ENCODE measurements around the gene MPL.

Gene MPL

DNA sequence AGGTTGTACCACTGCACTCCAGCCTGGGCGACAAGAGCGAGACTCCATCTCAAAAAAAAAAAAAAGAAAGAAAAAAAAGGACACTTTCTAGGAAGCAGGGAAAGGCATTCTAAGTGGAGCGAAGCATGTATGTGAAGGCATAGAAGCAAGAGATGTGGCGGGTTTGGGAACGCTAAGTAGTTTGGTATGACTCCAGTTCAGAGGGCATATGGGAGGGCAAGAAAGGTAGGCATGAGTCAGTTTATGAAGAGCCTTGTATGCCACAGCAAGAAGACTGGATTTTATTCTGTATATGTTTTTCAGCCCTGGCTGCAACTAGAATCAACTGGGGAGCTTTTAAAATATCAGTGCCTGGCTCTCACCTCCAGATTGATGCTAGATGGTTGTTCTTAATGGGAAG lies 34.6 kb downstream of the MPL start (continued):
- TF ChIP-seq ZFP3 (CRISPR knock-in tag; IDR thresholded peaks at IDR 0.05) (no peak), TOX (CRISPR knock-in tag; IDR thresholded peaks at IDR 0.05; ENCODE audit: borderline replicate concordance) (no peak), CSDC2 (CRISPR knock-in tag; IDR thresholded peaks at IDR 0.05) (no peak), ESRRG (CRISPR knock-in tag; IDR thresholded peaks at IDR 0.05) (no peak)

DNA sequence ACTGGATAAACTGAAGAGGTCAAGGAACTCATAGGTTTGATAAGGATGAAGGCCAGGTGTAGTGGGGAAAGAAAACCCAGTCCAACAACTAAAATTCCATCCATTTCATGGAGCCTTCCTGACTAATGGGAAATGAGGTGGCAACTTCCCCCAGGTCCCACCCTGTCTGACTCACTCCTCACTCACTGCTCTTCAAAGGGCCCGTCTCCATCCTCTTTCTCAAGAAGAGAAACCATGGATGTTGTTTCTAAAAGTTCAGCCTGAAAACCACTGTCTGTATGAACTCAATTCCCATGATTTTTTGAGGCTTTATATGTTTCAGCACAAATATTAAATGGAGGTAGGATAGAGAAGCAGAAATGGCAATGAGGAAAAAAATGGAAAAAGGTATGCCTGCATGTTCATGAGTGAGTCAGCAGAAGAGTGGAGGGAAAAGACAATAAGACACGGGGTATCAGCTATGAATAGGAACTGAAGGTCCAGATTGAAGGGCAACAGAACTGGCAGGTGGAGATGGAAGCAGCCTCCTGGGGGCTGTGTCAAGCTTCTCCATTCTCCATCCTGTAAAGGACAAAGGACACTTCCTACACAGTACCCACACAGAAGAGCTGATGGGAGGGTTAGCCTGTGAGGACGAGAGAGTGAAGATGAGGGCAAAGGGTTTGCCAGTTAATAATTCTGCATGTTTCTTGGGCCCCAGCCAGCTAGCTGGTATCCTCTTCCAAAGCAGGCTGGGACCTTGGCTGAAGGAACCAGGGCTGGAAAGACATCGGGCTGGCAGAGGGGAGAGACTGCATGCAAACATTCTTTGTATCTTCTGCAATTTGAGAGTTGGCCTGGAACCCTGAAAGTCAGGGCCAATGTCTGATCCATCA lies 35.7 kb downstream of the MPL start:
- TF ChIP-seq TCF4 (CRISPR knock-in tag; IDR thresholded peaks at IDR 0.05; ENCODE audit: borderline replicate concordance) = no peak
- TF ChIP-seq, protein P1, sequence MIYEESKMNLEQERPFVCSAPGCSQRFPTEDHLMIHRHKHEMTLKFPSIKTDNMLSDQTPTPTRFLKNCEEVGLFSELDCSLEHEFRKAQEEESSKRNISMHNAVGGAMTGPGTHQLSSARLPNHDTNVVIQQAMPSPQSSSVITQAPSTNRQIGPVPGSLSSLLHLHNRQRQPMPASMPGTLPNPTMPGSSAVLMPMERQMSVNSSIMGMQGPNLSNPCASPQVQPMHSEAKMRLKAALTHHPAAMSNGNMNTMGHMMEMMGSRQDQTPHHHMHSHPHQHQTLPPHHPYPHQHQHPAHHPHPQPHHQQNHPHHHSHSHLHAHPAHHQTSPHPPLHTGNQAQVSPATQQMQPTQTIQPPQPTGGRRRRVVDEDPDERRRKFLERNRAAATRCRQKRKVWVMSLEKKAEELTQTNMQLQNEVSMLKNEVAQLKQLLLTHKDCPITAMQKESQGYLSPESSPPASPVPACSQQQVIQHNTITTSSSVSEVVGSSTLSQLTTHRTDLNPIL (CRISPR knock-in tag; IDR thresholded peaks at IDR 0.05; ENCODE audit: low read depth) = no peak
- TF ChIP-seq, protein P2, sequence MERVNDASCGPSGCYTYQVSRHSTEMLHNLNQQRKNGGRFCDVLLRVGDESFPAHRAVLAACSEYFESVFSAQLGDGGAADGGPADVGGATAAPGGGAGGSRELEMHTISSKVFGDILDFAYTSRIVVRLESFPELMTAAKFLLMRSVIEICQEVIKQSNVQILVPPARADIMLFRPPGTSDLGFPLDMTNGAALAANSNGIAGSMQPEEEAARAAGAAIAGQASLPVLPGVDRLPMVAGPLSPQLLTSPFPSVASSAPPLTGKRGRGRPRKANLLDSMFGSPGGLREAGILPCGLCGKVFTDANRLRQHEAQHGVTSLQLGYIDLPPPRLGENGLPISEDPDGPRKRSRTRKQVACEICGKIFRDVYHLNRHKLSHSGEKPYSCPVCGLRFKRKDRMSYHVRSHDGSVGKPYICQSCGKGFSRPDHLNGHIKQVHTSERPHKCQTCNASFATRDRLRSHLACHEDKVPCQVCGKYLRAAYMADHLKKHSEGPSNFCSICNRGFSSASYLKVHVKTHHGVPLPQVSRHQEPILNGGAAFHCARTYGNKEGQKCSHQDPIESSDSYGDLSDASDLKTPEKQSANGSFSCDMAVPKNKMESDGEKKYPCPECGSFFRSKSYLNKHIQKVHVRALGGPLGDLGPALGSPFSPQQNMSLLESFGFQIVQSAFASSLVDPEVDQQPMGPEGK (CRISPR knock-in tag; IDR thresholded peaks at IDR 0.05; ENCODE audit: borderline replicate concordance) = no peak
- TF ChIP-seq, protein P3, sequence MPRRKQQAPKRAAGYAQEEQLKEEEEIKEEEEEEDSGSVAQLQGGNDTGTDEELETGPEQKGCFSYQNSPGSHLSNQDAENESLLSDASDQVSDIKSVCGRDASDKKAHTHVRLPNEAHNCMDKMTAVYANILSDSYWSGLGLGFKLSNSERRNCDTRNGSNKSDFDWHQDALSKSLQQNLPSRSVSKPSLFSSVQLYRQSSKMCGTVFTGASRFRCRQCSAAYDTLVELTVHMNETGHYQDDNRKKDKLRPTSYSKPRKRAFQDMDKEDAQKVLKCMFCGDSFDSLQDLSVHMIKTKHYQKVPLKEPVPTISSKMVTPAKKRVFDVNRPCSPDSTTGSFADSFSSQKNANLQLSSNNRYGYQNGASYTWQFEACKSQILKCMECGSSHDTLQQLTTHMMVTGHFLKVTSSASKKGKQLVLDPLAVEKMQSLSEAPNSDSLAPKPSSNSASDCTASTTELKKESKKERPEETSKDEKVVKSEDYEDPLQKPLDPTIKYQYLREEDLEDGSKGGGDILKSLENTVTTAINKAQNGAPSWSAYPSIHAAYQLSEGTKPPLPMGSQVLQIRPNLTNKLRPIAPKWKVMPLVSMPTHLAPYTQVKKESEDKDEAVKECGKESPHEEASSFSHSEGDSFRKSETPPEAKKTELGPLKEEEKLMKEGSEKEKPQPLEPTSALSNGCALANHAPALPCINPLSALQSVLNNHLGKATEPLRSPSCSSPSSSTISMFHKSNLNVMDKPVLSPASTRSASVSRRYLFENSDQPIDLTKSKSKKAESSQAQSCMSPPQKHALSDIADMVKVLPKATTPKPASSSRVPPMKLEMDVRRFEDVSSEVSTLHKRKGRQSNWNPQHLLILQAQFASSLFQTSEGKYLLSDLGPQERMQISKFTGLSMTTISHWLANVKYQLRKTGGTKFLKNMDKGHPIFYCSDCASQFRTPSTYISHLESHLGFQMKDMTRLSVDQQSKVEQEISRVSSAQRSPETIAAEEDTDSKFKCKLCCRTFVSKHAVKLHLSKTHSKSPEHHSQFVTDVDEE (CRISPR knock-in tag; IDR thresholded peaks at IDR 0.05) = no peak
- TF ChIP-seq, protein P4, sequence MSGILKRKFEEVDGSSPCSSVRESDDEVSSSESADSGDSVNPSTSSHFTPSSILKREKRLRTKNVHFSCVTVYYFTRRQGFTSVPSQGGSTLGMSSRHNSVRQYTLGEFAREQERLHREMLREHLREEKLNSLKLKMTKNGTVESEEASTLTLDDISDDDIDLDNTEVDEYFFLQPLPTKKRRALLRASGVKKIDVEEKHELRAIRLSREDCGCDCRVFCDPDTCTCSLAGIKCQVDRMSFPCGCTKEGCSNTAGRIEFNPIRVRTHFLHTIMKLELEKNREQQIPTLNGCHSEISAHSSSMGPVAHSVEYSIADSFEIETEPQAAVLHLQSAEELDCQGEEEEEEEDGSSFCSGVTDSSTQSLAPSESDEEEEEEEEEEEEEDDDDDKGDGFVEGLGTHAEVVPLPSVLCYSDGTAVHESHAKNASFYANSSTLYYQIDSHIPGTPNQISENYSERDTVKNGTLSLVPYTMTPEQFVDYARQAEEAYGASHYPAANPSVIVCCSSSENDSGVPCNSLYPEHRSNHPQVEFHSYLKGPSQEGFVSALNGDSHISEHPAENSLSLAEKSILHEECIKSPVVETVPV (CRISPR knock-in tag; IDR thresholded peaks at IDR 0.05) = no peak
- no peak for TF ChIP-seq GLIS3 (CRISPR knock-in tag; IDR thresholded peaks at IDR 0.05)
- no peak for TF ChIP-seq ZNF8 (CRISPR knock-in tag; IDR thresholded peaks at IDR 0.05)
- TF ChIP-seq TOX (CRISPR knock-in tag; IDR thresholded peaks at IDR 0.05; ENCODE audit: borderline replicate concordance) = no peak
- no peak for TF ChIP-seq ZNF565 (CRISPR knock-in tag; conservative IDR thresholded peaks at IDR 0.05; ENCODE audit: low read depth)
- no peak for TF ChIP-seq ZFP3 (CRISPR knock-in tag; IDR thresholded peaks at IDR 0.05)
- TF ChIP-seq ARNTL (CRISPR knock-in tag; IDR thresholded peaks at IDR 0.05; ENCODE audit: borderline replicate concordance, low read depth) = no peak
- no peak for TF ChIP-seq CSDC2 (CRISPR knock-in tag; IDR thresholded peaks at IDR 0.05)
- no peak for TF ChIP-seq BACH2 (CRISPR knock-in tag; IDR thresholded peaks at IDR 0.05; ENCODE audit: borderline replicate concordance)
- no peak for TF ChIP-seq SNAI2 (CRISPR knock-in tag; IDR thresholded peaks at IDR 0.05)
- no peak for TF ChIP-seq RARB (CRISPR knock-in tag; IDR thresholded peaks at IDR 0.05)
- peak; percentile 35; the same call in 2 of the 3 replicates for ATAC-seq

DNA sequence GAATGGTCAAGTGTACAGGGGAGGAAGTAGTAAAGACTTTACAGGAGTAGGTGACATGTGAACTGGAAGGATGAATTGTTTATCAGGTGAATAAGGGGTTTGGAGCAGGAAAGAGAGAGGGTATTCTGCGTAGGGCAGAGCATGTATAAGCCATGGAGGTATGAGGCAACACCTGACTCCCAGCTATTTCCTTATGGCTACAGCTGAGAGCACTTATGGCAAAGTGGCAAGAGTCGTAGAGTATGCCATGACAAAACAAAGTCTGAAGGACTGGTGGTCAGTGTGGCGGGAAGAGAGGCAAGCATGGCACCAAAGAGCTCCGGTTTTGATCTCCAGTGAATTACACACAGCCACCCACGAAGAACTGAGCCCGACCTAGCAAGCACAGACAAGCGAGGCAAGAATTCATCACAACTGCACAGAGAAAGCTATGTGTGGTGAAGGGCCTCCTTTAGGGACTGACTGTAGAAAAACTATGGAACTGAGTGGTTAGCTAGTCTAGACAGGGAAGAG lies 39.2 kb downstream of the MPL start:
- TF ChIP-seq TOX (CRISPR knock-in tag; IDR thresholded peaks at IDR 0.05; ENCODE audit: borderline replicate concordance) (no peak), CSDC2 (CRISPR knock-in tag; IDR thresholded peaks at IDR 0.05) (no peak), SNAI2 (CRISPR knock-in tag; IDR thresholded peaks at IDR 0.05) (no peak), ZNF8 (CRISPR knock-in tag; IDR thresholded peaks at IDR 0.05) (no peak), ISL1 (CRISPR knock-in tag; IDR thresholded peaks at IDR 0.05) (no peak), PPARA (CRISPR knock-in tag; IDR thresholded peaks at IDR 0.05; ENCODE audit: borderline replicate concordance) (no peak), ZFP30 (CRISPR knock-in tag; IDR thresholded peaks at IDR 0.05) (no peak), ARNTL (CRISPR knock-in tag; IDR thresholded peaks at IDR 0.05; ENCODE audit: borderline replicate concordance, low read depth) (no peak), ZNF565 (CRISPR knock-in tag; conservative IDR thresholded peaks at IDR 0.05; ENCODE audit: low read depth) (no peak)
- TF ChIP-seq, protein P5, sequence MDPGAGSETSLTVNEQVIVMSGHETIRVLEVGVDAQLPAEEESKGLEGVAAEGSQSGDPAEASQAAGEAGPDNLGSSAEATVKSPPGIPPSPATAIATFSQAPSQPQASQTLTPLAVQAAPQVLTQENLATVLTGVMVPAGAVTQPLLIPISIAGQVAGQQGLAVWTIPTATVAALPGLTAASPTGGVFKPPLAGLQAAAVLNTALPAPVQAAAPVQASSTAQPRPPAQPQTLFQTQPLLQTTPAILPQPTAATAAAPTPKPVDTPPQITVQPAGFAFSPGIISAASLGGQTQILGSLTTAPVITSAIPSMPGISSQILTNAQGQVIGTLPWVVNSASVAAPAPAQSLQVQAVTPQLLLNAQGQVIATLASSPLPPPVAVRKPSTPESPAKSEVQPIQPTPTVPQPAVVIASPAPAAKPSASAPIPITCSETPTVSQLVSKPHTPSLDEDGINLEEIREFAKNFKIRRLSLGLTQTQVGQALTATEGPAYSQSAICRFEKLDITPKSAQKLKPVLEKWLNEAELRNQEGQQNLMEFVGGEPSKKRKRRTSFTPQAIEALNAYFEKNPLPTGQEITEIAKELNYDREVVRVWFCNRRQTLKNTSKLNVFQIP (CRISPR knock-in tag; IDR thresholded peaks at IDR 0.05; ENCODE audit: borderline replicate concordance, low read depth) = no peak
- TF ChIP-seq, protein P4 (CRISPR knock-in tag; IDR thresholded peaks at IDR 0.05) = no peak
- TF ChIP-seq, protein P2 (CRISPR knock-in tag; IDR thresholded peaks at IDR 0.05; ENCODE audit: borderline replicate concordance) = no peak

More for the DNA sequence above, 39.2 kb downstream of the MPL start:
- ATAC-seq = no peak

Data from SK-N-SH treated with all-trans-retinoic acid at 6 μM for 48 hours (cell line).